K562 (cell line): ENCODE data around the gene MIXL1. TPM values are rescaled to one million over a fixed set of nuclear protein-coding genes. Genes with fewer than 3 reads are reported as not detected.

Source experiments
- ATAC-seq: fragments of 200-7000 bp; cut with Tn5 transposase; 3 replicates; pipeline ENCODE4 v1.9.1; 2020; ENCODE audit warnings: moderate library complexity
- BruUV-seq: library from RNA; stranded (reverse); fragments of 400-500 nt; replicated peaks from 2 replicates; lab custom pipeline; 2021; lab: Mats Ljungman, UMichigan
- CTCF ChIA-PET: fragments of 300-600 bp; formaldehyde crosslinking; extraction: SDS; loops from one replicate; lab custom pipeline; 2021; ENCODE audit warnings: low intra/inter-chr PET ratio; lab: Yijun Ruan, JAX
- POLR2A ChIA-PET: fragments of 300-600, 350-650 bp; sonication (Branson Sonifier 250); formaldehyde crosslinking; extraction: SDS; loops from one replicate; lab custom pipeline; 2021; ENCODE audit warnings: antibody characterized with exemption, inconsistent platforms; lab: Yijun Ruan, JAX
- DNase-seq, 4 experiments: peaks; one replicate each; pipeline versions ENCODE4 v3.0.0 to v3.0.0-alpha.2; 2011 to 2018; ENCODE audit warnings: low spot score in 3 of 4, mixed read lengths in 3 of 4; ENCODE audit errors: extremely low read depth in 1 of 4
- FAIRE-seq: peaks from 2 replicates; lab custom pipeline; 2011; peaks lifted over from hg19 to GRCh38; lab: Jason Lieb, UNC
- H2AFZ ChIP-seq: 2 replicates; pipeline ENCODE4 v1.6.0; 2011; ENCODE audit warnings: low read depth, low read length, control low read depth, inconsistent platforms
- H3K27ac ChIP-seq: fragments of 200-600 bp; 3 replicates; pipeline ENCODE4 v1.8.0; 2011; ENCODE audit warnings: low read depth, mild to moderate bottlenecking, control low read depth, inconsistent platforms, low read length, moderate library complexity, mixed read lengths; ENCODE audit errors: extremely low read depth
- H3K27me3 ChIP-seq, 2 experiments: fragments of 300-600 bp in 1 of 2; 2 replicates in 1 of 2; 3 replicates in 1 of 2; pipeline versions ENCODE4 v1.6.0 to v1.8.0; 2011; ENCODE audit warnings: inconsistent platforms in 2 of 2, low read length in 2 of 2, mild to moderate bottlenecking in 1 of 2, mixed read lengths in 1 of 2, moderate library complexity in 1 of 2; ENCODE audit not compliant: control insufficient read depth in 2 of 2, insufficient read depth in 2 of 2
- H3K36me3 ChIP-seq: fragments of 300-600 bp; 3 replicates; pipeline ENCODE4 v1.8.0; 2011; ENCODE audit warnings: mild to moderate bottlenecking, low read length, inconsistent platforms; ENCODE audit not compliant: control insufficient read depth, insufficient read depth
- H3K4me1 ChIP-seq, 2 experiments: fragments of 200-600 bp in 1 of 2; replicated peaks in 1 of 2; 2 replicates in 1 of 2; 3 replicates in 1 of 2; pipeline versions ENCODE4 v1.5.1 to v1.8.0; 2011; ENCODE audit warnings: inconsistent platforms in 2 of 2, low read length in 2 of 2, mild to moderate bottlenecking in 1 of 2, mixed read lengths in 1 of 2, moderate library complexity in 1 of 2; ENCODE audit not compliant: control insufficient read depth in 2 of 2, insufficient read depth in 2 of 2
- H3K4me2 ChIP-seq: 2 replicates; pipeline ENCODE4 v1.6.1; 2011; ENCODE audit warnings: low read length, control low read depth, inconsistent platforms, mixed read lengths; ENCODE audit not compliant: insufficient read depth
- H3K4me3 ChIP-seq: fragments of 200-600 bp; sonication (generic), shearing (Covaris generic); 2 replicates; pipeline ENCODE4 v1.5.1; 2016; ENCODE audit warnings: control low read depth, inconsistent platforms
- H3K79me2 ChIP-seq: fragments of 200-600 bp; 3 replicates; pipeline ENCODE4 v1.8.0; 2011; ENCODE audit warnings: low read length, inconsistent platforms; ENCODE audit not compliant: control insufficient read depth, insufficient read depth
- H3K9ac ChIP-seq, 2 experiments: 2 replicates each; pipeline versions ENCODE4 v1.6.0 to v1.6.1; 2011; ENCODE audit warnings: low read depth in 2 of 2, low read length in 2 of 2, control low read depth in 1 of 2, inconsistent platforms in 1 of 2, mild to moderate bottlenecking in 1 of 2, mixed read lengths in 1 of 2; ENCODE audit not compliant: insufficient read depth in 1 of 2
- H3K9me1 ChIP-seq: one replicate; pipeline ENCODE4 v1.6.0; 2011; ENCODE audit warnings: inconsistent platforms, mild to moderate bottlenecking, low read length, moderate library complexity; ENCODE audit not compliant: control insufficient read depth, insufficient read depth
- H3K9me3 ChIP-seq: replicated peaks from 2 replicates; pipeline ENCODE4 v1.5.1; 2011; ENCODE audit warnings: low read depth, low read length, inconsistent platforms; ENCODE audit not compliant: control insufficient read depth, insufficient read depth
- H4K20me1 ChIP-seq: replicated peaks from 2 replicates; pipeline ENCODE4 v1.6.1; 2011; ENCODE audit warnings: low read length, inconsistent platforms, mixed read lengths; ENCODE audit not compliant: control insufficient read depth, insufficient read depth
- CBX2 ChIP-seq: fragments of 200-600 bp; sonication (generic); IDR thresholded peaks from one replicate; pipeline ENCODE4 v1.6.1; 2012; ENCODE audit warnings: mild to moderate bottlenecking, low read length, inconsistent platforms; ENCODE audit not compliant: insufficient read depth, poor library complexity, severe bottlenecking
- CHD2 ChIP-seq: IDR thresholded peaks from 2 replicates; pipeline ENCODE4 v1.6.1; 2011; ENCODE audit warnings: low read depth, low read length
- CXXC5 ChIP-seq: fragments of 250-450 bp; sonication (Bioruptor Pico); IDR thresholded peaks from 2 replicates; pipeline ENCODE4 v1.8.0; 2022; ENCODE audit warnings: inconsistent platforms, mild to moderate bottlenecking, moderate library complexity
- GATAD2B ChIP-seq: fragments of 450-650 bp; IDR thresholded peaks from 2 replicates; pipeline ENCODE4 v1.6.1; 2017; ENCODE audit warnings: mild to moderate bottlenecking, borderline replicate concordance
- HMBOX1 ChIP-seq: sonication (generic); IDR thresholded peaks from 2 replicates; pipeline ENCODE4 v1.6.1; 2016
- HNRNPLL ChIP-seq: fragments of 200-400 bp; formaldehyde crosslinking; IDR thresholded peaks from 2 replicates; pipeline ENCODE4 v1.6.1; 2017; ENCODE audit warnings: low read length, low read depth, mild to moderate bottlenecking; ENCODE audit not compliant: poor library complexity, severe bottlenecking
- WGBS: fragments of 100-300 bp; shearing (Covaris generic); methylation state at CpG from one replicate; pipeline ENCODE4 v1.1.6; 2016; ENCODE audit warnings: low coverage, mixed read lengths; ENCODE audit not compliant: insufficient coverage; ENCODE audit errors: missing lambda C conversion rate; 5-methylcytosine and 5-hydroxymethylcytosine counted together
- in situ Hi-C: fragments of 300-500 bp; cut with MboI; formaldehyde crosslinking; loops from 4 replicates; pipeline ENCODE4 v1.15.0; 2018; ENCODE audit warnings: inconsistent platforms, mixed read lengths
- intact Hi-C: fragments of 100-400 bp; cut with micrococcal nuclease; formaldehyde crosslinking; loops from 2 replicates; pipeline ENCODE4 v1.14.2; 2022
- polyA plus RNA-seq, 8 experiments: library from polyadenylated mRNA; depleted of rRNA in 4 of 8; stranded (reverse) in 5 of 8; unstranded in 3 of 8; fragments of >200 nt; fragmentation: Nextera tagmentation in 2 of 8; fragmentation: Illumina TruSeq in 1 of 8; extraction: Ambion mirVana in 2 of 8; extraction: Trizol in 1 of 8; gene quantifications; 2 replicates each; pipeline versions ENCODE4 v1.2.1 to v1.2.3, GENCODE V29; 2011 to 2014; ENCODE audit warnings: inconsistent platforms in 1 of 8, missing spikeins in 1 of 8
- total RNA-seq, 7 experiments: library from RNA; depleted of rRNA in 6 of 7; stranded (reverse); fragments of >200 nt in 6 of 7; fragmentation: Illumina TruSeq in 2 of 7; extraction: Trizol in 2 of 7; gene quantifications; 2 replicates each; pipeline versions ENCODE4 v1.2.1 to v1.2.3, GENCODE V29; 2011 to 2021; ENCODE audit warnings: low replicate concordance in 1 of 7
- TF ChIP-seq, protein P1 (sequence below): sonication (generic); formaldehyde crosslinking; IDR thresholded peaks from 2 replicates; pipeline ENCODE4 v1.8.0; 2022; ENCODE audit warnings: missing genetic modification reagents, mild to moderate bottlenecking, borderline replicate concordance

MIXL1 gene
- total and polyA plus RNA-seq, 9 of the 15 experiments (the other 6 are each of a cell fraction or from before 2014, with no cell fraction given) = not detected

DNA sequence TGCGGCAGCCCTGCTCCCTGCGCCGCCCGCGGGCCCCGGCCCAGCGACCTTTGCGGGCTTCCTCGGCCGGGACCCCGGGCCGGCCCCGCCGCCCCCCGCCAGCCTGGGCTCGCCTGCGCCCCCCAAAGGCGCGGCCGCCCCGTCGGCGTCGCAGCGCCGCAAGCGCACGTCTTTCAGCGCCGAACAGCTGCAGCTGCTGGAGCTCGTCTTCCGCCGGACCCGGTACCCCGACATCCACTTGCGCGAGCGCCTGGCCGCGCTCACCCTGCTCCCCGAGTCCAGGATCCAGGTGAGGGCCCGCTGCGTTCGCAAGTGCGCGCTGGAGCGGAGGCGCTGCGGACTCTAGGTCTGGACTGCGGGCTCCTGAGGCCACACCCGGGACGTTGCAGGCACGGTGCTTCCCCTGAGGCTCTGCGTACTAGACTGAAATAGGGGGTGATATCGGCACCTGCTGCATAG is 351 bp downstream of the MIXL1 start (continued):
- peak; percentile 81 for TF ChIP-seq HNRNPLL
- TF ChIP-seq GATAD2B = no peak
- TF ChIP-seq HMBOX1 = no peak
- no peak for TF ChIP-seq CBX2
- TF ChIP-seq CXXC5 (CRISPR knock-in tag) = peak; percentile 16; the same call in 1 of the 2 replicates

DNA sequence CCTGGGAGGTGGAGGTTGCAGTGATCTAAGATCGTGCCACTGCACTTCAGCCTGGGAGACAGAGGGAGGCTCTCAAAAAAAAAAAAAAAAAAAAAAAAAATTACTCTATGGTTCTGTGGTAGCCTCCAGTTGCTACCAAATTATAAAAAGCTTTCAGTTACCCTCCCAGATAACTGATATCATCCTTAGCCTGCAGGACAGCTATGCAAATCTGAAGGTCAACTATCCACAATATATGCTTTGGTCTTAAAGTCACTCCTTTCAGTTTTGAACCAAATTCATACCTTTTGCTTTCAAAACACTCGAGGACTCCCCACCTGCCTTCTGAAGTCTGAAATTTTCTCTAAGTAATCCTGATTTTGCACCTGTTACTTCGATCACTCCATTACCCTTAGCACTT is 3.1 kb downstream of the MIXL1 start:
- Histone ChIP-seq H3K27ac (no peak overlapping the region), H3K4me1 (peaks cover 0 to 12% of the 10 kb centered on the region in 2 experiments; a peak in 3 of 5 replicates), H2AFZ (no peak overlapping the region), H3K9me1 (no peaks in the 10 kb centered on the region), H3K27me3 (0 out of 5 replicates have a peak, but pooled peaks cover 0 to 4% of the 10 kb centered on the region in 2 experiments), H3K9ac (no peak overlapping the region), H3K4me2 (no peak overlapping the region), H3K79me2 (no peaks in the 10 kb centered on the region), H4K20me1 (0 out of 2 replicates have a peak, but pooled peaks cover 4% of the 10 kb centered on the region), H3K4me3 (no peak overlapping the region), H3K36me3 (peaks cover 14% of the 10 kb centered on the region; the same call in 2 of the 3 replicates), H3K9me3 (no peaks in the 10 kb centered on the region)
- ChIA-PET POLR2A (interaction anchor here (1.0 to 1.3 kb wide), 3 partner anchors 9 to 18 kb away, joined by 3 read pairs; no protein-coding TSS in a partner anchor), CTCF (no interaction called here)
- TF ChIP-seq CHD2 = no peak
- TF ChIP-seq, protein P1, sequence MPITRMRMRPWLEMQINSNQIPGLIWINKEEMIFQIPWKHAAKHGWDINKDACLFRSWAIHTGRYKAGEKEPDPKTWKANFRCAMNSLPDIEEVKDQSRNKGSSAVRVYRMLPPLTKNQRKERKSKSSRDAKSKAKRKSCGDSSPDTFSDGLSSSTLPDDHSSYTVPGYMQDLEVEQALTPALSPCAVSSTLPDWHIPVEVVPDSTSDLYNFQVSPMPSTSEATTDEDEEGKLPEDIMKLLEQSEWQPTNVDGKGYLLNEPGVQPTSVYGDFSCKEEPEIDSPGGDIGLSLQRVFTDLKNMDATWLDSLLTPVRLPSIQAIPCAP (CRISPR knock-in tag) = no peak
- WGBS = 60% methylated on average over 2 of the region's 3 CpGs
- DNase-seq = no peak
- BruUV-seq = no TSS peak
- in situ Hi-C loops (no loop called here), intact Hi-C loops (no loop called here)
- ATAC-seq = no peak
- FAIRE-seq = no peak
